Esophagus squamous epithelium (tissue), 5 donors: Measurements from ENCODE around the gene KCNC2. TPM values are rescaled to one million over a fixed set of nuclear protein-coding genes. Genes with fewer than 3 reads are reported as not detected.

ENCODE experiments used
- DNase-seq: peaks from one replicate; lab custom pipeline; 2025; lab: John Stamatoyannopoulos, UW
- H3K27ac ChIP-seq, 4 donors: fragments of 200-600 bp; sonication (generic); one replicate each; pipeline ENCODE4 v1.5.1; 2016 to 2019; ENCODE audit warnings: mild to moderate bottlenecking in 1 of 4
- H3K27me3 ChIP-seq, 4 donors: fragments of 200-600 bp; sonication (generic); 1 replicate in 3 of 4; 2 replicates in 1 of 4; pipeline versions ENCODE4 v1.5.1 to v1.6.0; 2017 to 2021; ENCODE audit warnings: antibody characterized with exemption in 1 of 4
- H3K36me3 ChIP-seq, 3 donors: fragments of 200-600 bp; sonication (generic); one replicate each; pipeline ENCODE4 v1.5.1; 2016 to 2019
- H3K4me1 ChIP-seq, 3 donors: fragments of 200-600 bp; sonication (generic); one replicate each; pipeline ENCODE4 v1.5.1; 2017 to 2019
- H3K4me3 ChIP-seq, 4 donors: fragments of 200-600 bp; sonication (generic); 1 replicate in 3 of 4; 2 replicates in 1 of 4; pipeline ENCODE4 v1.5.1; 2016 to 2019; ENCODE audit warnings: mild to moderate bottlenecking in 2 of 4, moderate library complexity in 1 of 4
- H3K9me3 ChIP-seq, 3 donors: fragments of 200-600 bp; sonication (generic); one replicate each; pipeline ENCODE4 v1.5.1; 2016 to 2019
- POLR2A ChIP-seq, 4 donors: fragments of 450-650 bp; IDR thresholded peaks; one replicate each; pipeline ENCODE4 v1.6.1; 2017; ENCODE audit warnings: antibody characterized with exemption in 4 of 4, mild to moderate bottlenecking in 4 of 4, moderate library complexity in 3 of 4
- WGBS, 2 donors: methylation state at CpG; one replicate each; pipeline ENCODE4 v1.1.5; 2018; 5-methylcytosine and 5-hydroxymethylcytosine counted together
- intact Hi-C: fragments of 100-400 bp; cut with DNase I; formaldehyde crosslinking; loops from one replicate; pipeline ENCODE4 v1.15.0; 2022
- total RNA-seq, 4 donors: library from RNA; depleted of rRNA; stranded (reverse); fragments of >200 nt; gene quantifications; one replicate each; pipeline ENCODE4 v1.1.0, GENCODE V29; 2016
- TF ChIP-seq, protein P1 (sequence below), 6 experiments: fragments of 450-650 bp in 4 of 6; fragments of 200-600 bp in 2 of 6; sonication (generic) in 2 of 6; IDR thresholded peaks; one replicate each; pipeline ENCODE4 v1.5.1; 2016 to 2019; ENCODE audit warnings: antibody characterized with exemption in 6 of 6, mild to moderate bottlenecking in 4 of 6, moderate library complexity in 4 of 6
- donor health status: DM: yes; HTN: yes; CAD: no.

The KCNC2 gene
- total RNA-seq, 4 donors from 2014 or later = not detected

DNA sequence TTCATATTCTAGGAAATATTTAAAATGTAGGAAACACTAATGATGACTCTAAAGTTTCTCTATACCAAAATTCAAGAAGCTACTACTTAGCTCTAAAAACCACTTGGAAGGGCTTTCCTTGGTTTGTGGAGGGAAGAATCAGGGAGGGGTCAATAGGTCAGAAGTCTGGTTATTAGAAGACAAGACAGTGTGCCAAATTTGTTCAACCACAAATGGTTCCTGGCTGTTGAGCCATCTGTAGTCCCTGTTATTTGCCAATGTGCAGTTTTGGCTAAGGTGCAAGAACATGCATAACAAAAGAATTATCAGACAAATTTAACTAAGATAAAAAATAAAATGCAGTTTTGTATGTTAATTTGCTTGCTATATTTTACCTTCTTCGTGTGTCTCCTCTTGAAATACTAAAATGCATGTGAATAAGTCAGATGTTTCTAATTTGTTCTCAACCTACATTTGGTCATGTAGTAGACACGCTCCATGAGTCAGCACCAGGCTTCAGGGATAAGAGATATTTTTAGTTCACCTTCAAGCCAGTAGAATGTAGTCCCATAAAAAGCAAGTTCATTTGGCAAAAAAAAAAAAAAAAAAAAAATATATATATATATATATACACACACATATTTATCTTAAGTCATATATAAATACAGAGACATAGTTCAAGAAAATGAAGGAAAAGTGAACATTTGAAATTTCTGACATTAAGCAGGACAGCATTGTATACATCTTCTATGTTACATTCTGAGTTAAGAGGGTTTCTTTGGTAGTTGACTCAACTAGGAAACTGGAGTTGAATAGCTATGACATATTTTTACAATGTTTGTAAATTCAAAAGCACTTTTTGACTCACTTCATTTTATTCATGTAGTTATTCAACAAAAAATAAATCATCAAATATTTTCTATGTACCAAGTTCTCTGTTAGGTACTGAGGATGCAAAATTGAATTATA is 123.3 kb downstream of the KCNC2 start:
- DNase-seq = no peak
- Histone ChIP-seq H3K9me3 (no peaks in the 10 kb centered on the region), H3K36me3 (no peaks in the 10 kb centered on the region), H3K27ac (no peak overlapping the region), H3K27me3 (no peaks in the 10 kb centered on the region), H3K4me1 (no peaks in the 10 kb centered on the region), H3K4me3 (no peak overlapping the region)
- TF ChIP-seq POLR2A (IDR thresholded peaks at IDR 0.05) = no peak
- TF ChIP-seq, protein P1, sequence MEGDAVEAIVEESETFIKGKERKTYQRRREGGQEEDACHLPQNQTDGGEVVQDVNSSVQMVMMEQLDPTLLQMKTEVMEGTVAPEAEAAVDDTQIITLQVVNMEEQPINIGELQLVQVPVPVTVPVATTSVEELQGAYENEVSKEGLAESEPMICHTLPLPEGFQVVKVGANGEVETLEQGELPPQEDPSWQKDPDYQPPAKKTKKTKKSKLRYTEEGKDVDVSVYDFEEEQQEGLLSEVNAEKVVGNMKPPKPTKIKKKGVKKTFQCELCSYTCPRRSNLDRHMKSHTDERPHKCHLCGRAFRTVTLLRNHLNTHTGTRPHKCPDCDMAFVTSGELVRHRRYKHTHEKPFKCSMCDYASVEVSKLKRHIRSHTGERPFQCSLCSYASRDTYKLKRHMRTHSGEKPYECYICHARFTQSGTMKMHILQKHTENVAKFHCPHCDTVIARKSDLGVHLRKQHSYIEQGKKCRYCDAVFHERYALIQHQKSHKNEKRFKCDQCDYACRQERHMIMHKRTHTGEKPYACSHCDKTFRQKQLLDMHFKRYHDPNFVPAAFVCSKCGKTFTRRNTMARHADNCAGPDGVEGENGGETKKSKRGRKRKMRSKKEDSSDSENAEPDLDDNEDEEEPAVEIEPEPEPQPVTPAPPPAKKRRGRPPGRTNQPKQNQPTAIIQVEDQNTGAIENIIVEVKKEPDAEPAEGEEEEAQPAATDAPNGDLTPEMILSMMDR (IDR thresholded peaks at IDR 0.05) = no peak
- intact Hi-C loops = no loop called here
- WGBS, 2 donors = 46 to 48% methylated on average over 2 of the region's 2 CpGs

DNA sequence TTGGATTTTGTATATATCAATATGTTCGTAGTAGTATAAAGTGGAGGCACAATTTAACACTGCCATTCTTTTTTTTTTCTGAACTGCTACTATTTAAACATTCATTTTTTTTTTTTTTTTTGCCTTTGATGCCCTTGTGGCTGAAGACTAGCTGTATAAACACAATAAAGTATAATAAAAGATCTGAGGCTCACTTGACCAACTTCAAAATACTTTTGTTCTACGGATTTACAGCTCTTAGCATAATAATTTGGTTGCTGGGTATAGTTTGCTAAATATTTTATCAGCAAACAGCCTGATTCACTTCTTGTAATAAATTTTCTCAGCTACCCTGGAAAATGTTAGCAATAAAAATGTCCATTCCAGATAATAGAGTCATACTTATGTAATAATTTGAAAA is 128.3 kb downstream of the KCNC2 start:
- no peaks in the 10 kb centered on the region for H3K4me1 ChIP-seq
- TF ChIP-seq, protein P1 (IDR thresholded peaks at IDR 0.05) = no peak
- no peak for TF ChIP-seq POLR2A (IDR thresholded peaks at IDR 0.05)
- no peaks in the 10 kb centered on the region for H3K27me3 ChIP-seq
- no peak overlapping the region for H3K4me3 ChIP-seq
- no peaks in the 10 kb centered on the region for H3K9me3 ChIP-seq
- no peak overlapping the region for H3K27ac ChIP-seq
- DNase-seq = no peak
- H3K36me3 ChIP-seq = no peaks in the 10 kb centered on the region
- intact Hi-C loops = no loop called here
- 21 to 30% methylated on average over 2 of the region's 2 CpGs for WGBS, 2 donors

DNA sequence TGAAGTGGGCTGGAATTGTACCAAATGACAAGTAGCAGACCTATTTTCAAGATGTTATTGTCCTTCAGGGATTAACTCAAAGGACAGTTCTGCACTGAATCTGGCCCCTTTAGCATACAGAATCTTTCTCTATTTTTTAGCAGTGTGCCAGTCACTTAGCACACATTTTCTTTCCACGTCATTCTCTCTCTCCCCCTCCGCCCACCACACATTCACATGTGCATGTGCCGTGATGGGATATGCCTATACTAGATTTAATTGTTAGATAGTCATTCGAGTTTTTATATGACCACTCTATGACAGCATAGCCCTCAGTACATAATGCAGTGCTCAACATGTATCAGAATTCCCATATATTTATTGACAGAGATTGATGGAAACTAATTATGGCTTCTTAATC is 129.1 kb downstream of the KCNC2 start:
- Histone ChIP-seq H3K36me3 (no peaks in the 10 kb centered on the region), H3K27me3 (no peaks in the 10 kb centered on the region), H3K4me1 (no peaks in the 10 kb centered on the region), H3K27ac (no peak overlapping the region), H3K4me3 (no peak overlapping the region), H3K9me3 (no peaks in the 10 kb centered on the region)
- intact Hi-C loops = no loop called here
- 40 to 48% methylated on average over 4 of the region's 4 CpGs for WGBS, 2 donors
- no peak for DNase-seq
- TF ChIP-seq, protein P1 (IDR thresholded peaks at IDR 0.05) = no peak
- TF ChIP-seq POLR2A (IDR thresholded peaks at IDR 0.05) = no peak

DNA sequence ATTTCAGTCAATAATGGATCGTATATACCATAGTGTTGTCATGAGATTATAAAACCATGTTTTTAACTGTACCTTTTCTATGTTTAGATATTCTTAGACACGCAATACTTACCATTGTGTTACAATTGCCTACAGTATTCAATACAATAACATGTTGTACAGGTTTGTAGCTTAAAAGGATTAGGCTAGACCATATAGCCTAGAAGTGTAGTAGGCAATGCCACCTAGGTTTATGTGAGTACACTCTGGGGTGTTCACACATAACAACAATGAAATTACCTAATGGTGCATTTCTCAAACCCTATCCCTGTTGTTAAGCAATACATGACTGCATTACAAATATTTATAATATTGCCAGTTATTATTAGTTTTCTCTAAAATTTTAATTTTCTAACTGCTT is 144.2 kb downstream of the KCNC2 start:
- 59 to 65% methylated on average over 2 of the region's 2 CpGs for WGBS, 2 donors
- H3K4me1 ChIP-seq = no peaks in the 10 kb centered on the region
- no peaks in the 10 kb centered on the region for H3K36me3 ChIP-seq
- H3K9me3 ChIP-seq = no peaks in the 10 kb centered on the region
- no peak overlapping the region for H3K4me3 ChIP-seq
- DNase-seq = no peak
- intact Hi-C loops = no loop called here
- no peaks in the 10 kb centered on the region for H3K27me3 ChIP-seq
- TF ChIP-seq, protein P1 (IDR thresholded peaks at IDR 0.05) = no peak
- no peak for TF ChIP-seq POLR2A (IDR thresholded peaks at IDR 0.05)
- H3K27ac ChIP-seq = no peak overlapping the region

DNA sequence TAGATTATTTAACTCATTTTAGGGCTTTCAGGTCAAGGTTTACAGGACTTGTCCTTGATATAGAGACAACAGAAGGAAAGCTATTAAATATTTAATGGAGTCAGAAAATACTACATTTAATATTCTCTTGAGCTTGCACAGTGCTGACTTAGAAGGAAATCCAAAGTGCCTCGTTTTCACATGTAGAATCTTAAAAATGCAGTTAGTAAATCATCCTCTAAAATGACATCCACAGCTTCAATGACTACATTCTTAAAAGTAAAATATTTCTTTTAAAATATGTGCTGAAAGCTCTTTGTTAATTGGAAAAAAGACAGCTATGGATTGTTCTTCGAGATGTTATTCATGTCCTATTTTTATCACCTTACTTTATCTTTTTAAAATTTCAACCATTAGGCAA is 146.9 kb downstream of the KCNC2 start:
- H3K9me3 ChIP-seq = no peaks in the 10 kb centered on the region
- intact Hi-C loops = no loop called here
- no peaks in the 10 kb centered on the region for H3K4me1 ChIP-seq
- H3K27me3 ChIP-seq = no peaks in the 10 kb centered on the region
- 43 to 48% methylated on average over 2 of the region's 2 CpGs for WGBS, 2 donors
- TF ChIP-seq, protein P1 (IDR thresholded peaks at IDR 0.05) = no peak
- no peak for TF ChIP-seq POLR2A (IDR thresholded peaks at IDR 0.05)
- no peak for DNase-seq
- H3K27ac ChIP-seq = no peak overlapping the region
- H3K36me3 ChIP-seq = no peaks in the 10 kb centered on the region
- no peak overlapping the region for H3K4me3 ChIP-seq
